HG03342 (cell line): ENCODE measurements around the gene CNIH4.
"Not testable (repeated sequence)": the region's sequence is repeated elsewhere in the genome, so short reads cannot be mapped to it uniquely, and the experiment has no call there.

ENCODE experiments used
- ATAC-seq: cut with Tn5 transposase; IDR thresholded peaks from one replicate; pipeline ENCODE4 v1.9.1; 2021; ENCODE audit warnings: mild to moderate bottlenecking, moderate library complexity; ENCODE audit not compliant: unreplicated experiment

The CNIH4 gene

GRCh38 chr1:224392411-224393249 lies 36.0 kb downstream of the CNIH4 start:
- ATAC-seq = no peak

DNA sequence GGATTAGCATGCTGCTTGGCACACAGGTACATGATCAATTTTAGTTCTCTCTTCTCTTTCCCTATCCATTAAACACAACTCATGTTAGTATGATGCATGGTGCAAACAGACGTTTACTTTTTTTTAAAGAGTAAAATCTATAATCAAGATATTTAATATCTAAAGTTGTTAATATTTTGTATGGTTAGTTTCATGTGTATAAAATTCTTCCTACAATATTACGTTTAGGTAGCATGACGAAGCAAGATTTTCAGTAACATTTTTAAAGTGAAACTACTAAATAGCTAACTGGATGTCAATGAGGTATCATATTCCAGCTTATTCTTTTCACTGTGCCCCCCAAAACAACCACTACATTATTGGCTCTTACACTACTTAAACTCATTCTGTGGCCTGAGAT lies 36.6 kb downstream of the CNIH4 start:
- ATAC-seq = no peak

DNA sequence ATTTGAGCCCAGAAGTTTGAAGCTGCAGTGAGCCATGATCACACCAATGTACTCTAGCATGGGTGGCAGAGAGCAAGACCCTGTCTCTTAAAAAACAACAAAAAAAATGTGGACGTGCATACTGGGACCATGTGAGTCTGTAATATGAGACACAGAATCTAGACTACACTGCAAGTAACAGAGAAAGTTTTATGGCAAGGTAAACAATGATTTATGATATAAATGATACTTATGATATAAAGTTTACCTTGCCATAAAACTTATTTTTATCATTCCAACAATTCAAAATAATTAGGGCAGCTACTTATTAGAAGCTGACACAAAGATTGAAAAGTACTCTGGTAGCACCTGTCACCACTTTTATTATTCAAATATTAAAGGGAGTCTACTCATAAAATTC lies 43.2 kb downstream of the CNIH4 start:
- ATAC-seq = no peak

GRCh38 chr1:224402472-224403036 lies 45.9 kb downstream of the CNIH4 start:
- no peak for ATAC-seq

DNA sequence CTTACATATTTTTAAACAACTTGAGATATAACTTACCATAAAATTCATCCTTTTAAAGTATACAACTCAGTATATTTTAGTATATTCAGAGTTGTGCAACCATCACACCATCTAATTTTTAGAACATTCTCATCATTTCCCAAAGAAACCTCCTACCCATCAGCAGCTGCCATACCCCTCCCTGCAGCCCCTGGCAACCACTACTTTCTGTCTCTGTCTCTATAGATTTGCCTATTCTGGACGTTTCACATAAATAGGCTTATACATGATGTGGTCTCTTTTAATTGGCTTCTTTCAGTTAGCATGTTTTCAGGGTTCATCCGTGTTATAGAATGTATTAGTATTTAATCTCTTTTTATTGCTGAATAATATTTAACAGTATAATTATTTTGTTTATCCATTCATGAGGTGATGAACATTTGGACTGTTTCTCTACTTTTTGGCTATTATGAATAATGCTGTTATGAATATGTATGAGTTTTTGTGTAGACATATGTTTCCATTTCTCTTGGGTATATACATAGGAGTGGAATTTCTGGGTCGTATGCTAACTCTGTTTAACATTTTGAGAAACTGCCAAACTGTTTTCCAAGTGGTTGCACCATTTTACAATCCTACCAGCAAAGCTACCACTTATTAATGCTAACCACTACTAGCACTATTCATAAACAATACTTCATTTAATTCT lies 48.4 kb downstream of the CNIH4 start:
- no peak for ATAC-seq

DNA sequence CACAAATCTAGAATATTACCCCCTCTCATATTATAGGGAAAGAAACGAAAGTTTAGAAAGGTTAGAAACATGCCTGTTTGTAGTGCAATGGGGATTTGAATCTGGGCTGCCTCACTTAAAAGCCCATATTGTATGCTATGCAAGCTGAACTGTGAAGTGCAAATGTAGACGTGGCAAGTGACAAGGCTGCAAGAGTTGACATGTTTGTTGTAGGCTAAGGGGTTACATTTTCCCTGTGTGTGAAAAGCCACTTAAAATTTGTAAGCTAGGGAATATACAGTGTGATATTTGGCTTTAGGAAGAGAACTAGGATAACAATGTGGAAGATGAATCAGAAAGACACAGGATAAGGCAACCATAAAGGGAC lies 48.9 kb downstream of the CNIH4 start:
- ATAC-seq = no peak

- ATAC-seq = no peak
These were observed 49.5 kb downstream of the CNIH4 start for GRCh38 chr1:224406216-224406615.

DNA sequence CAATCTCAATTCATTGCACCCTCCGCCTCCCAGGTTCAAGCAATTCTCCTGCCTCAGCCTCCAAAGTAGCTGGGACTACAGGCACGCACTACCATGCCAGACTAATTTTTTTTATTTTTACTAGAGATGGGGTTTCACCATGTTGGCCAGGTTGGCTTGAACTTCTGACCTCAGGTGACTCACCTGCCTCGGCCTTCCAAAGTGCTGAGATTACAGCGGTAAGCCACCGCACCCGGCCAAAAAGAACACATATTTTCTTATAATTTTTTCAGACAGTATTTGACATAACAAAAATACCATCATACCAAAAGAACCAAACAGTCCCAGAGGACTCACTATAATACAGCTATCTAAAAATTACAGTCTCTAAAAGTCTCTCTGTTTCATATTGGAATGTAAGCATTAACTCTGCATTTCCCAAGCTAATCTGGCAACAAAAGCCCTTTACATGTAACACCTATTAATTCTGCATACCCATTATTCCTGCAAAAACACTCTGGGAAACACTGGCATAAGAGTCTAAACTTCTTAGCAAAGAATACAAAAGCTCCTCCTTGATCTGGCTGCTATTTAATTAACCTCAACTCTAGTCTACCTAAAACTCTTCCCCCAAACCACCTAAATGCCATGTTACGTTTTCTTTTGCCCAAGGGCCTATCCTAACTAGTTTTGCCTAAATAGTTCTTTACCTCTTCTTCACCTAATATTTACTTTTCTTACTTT lies 51.1 kb downstream of the CNIH4 start:
- no peak for ATAC-seq

DNA sequence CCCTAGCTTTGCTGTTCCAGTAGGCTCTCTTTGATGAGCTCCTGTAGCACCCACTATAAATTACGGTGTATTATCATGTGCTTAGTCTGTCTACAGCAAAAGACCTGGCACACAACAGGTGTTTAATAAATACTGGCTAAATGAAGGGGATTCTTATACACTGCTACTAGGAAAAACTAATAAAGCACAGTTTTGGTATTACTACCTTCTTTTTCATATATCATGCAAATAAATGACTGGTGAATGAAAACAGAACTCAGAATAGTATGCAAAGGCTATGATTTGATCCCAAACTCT lies 51.6 kb downstream of the CNIH4 start:
- no peak for ATAC-seq

GRCh38 chr1:224411766-224412165 lies 55.1 kb downstream of the CNIH4 start:
- ATAC-seq = no peak

GRCh38 chr1:224420106-224420505 lies 63.4 kb downstream of the CNIH4 start:
- no peak for ATAC-seq

GRCh38 chr1:224425279-224425884 lies 68.7 kb downstream of the CNIH4 start:
- ATAC-seq = no peak

DNA sequence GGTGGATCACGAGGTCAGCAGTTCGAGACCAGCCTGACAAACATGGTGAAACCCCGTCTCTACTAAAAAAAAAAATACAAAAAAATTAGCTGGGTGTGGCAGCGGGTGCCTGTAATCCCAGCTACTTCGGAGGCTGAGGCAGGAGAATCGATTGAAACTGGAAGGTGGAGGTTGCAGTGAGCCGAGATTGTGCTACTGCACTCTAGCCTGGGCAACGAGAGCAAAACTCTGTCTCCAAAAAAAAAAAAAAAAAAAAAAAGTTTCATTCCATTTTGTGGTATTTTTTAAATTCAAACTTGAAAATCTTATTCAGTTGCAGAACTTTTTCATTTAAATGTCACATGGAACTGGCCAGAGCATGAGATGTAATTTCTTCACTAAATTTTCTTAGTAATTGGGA lies 70.2 kb downstream of the CNIH4 start:
- ATAC-seq = not testable (repeated sequence)

DNA sequence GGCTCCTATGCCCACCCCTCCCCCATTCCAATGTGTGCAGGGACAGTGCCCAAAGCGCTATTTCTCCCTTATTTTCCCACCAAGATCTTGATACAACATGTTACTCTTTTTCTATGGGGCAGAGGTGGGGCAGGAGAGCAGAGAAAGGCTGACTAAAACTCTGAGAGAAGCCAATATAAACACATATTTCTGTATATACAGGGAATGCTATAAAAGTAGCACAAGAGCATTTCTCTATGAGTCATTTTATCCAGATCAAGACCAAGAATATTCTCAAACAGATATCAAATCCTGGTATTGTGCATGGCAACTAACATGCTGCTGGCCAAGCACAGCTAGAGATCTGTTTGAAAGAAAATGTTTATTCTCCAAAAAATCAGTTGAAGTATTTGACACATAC lies 70.7 kb downstream of the CNIH4 start:
- ATAC-seq = no peak

DNA sequence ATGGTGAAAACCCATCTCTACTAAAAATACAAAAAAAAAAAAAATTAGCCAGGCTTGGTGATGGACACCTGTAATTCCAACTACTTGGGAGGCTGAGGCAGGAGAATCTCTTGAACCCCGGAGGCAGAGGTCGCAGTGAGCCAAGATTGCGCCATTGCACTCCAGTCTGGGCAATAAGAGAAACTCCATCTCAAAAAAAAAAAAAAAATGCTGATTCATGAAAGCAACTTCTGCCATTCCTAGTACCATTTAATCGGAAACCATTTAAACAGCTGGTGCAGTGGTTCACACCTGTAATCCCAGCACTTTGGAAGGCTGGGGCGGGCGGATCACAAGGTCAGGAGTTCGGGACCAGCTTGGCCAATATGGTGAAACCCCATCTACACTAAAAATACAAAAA lies 72.0 kb downstream of the CNIH4 start:
- not testable (repeated sequence) for ATAC-seq
